SK-N-SH (cell line): ENCODE results near the gene LMAN2. TPM values are rescaled to one million over a fixed set of nuclear protein-coding genes. Genes with fewer than 3 reads are reported as not detected.

ENCODE experiments used
- CTCF ChIA-PET: fragments of 300-600, 350-600 bp; formaldehyde crosslinking; extraction: SDS; loops from one replicate; lab custom pipeline; 2021; lab: Yijun Ruan, JAX
- POLR2A ChIA-PET: fragments of 350-600 bp; sonication (Branson Sonifier 250); formaldehyde crosslinking; extraction: SDS; loops from one replicate; lab custom pipeline; 2020; ENCODE audit warnings: antibody characterized with exemption, inconsistent platforms; lab: Yijun Ruan, JAX
- DNase-seq: peaks from one replicate; pipeline ENCODE4 v3.0.0; 2012
- H2AFZ ChIP-seq: fragments of 200-600 bp; sonication (generic); 2 replicates; pipeline ENCODE4 v1.8.1; 2016; ENCODE audit warnings: antibody characterized with exemption, mild to moderate bottlenecking, low read depth
- H3F3A ChIP-seq: fragments of 200-600 bp; sonication (generic); replicated peaks from 2 replicates; pipeline ENCODE3; 2016; ENCODE audit warnings: antibody characterized with exemption, mild to moderate bottlenecking; ENCODE audit not compliant: insufficient read depth
- H3K27ac ChIP-seq, 2 experiments: fragments of 200-500 bp in 1 of 2; fragments of 200-600 bp in 1 of 2; sonication (Bioruptor generic) in 1 of 2; sonication (generic), shearing (Covaris generic) in 1 of 2; 2 replicates each; pipeline versions ENCODE4 v1.5.1 to v1.6.1; 2014 to 2016; ENCODE audit warnings: low read depth in 2 of 2, inconsistent platforms in 1 of 2, low read length in 1 of 2, mild to moderate bottlenecking in 1 of 2, mixed read lengths in 1 of 2
- H3K27me3 ChIP-seq: fragments of 200-600 bp; sonication (generic), shearing (Covaris generic); 2 replicates; pipeline ENCODE4 v1.6.1; 2016; ENCODE audit warnings: mixed run types; ENCODE audit not compliant: insufficient read depth
- H3K36me3 ChIP-seq, 2 experiments: fragments of 200-500 bp in 1 of 2; fragments of 200-600 bp in 1 of 2; sonication (Bioruptor generic) in 1 of 2; sonication (generic) in 1 of 2; replicated peaks in 1 of 2; 2 replicates each; pipeline versions ENCODE3 to v1.5.1; 2014 to 2016; ENCODE audit warnings: low read length in 1 of 2, mild to moderate bottlenecking in 1 of 2; ENCODE audit not compliant: insufficient read depth in 2 of 2, control insufficient read depth in 1 of 2
- H3K4me1 ChIP-seq, 2 experiments: fragments of 200-500 bp in 1 of 2; fragments of 200-600 bp in 1 of 2; sonication (Bioruptor generic) in 1 of 2; sonication (generic), shearing (Covaris generic) in 1 of 2; 2 replicates each; pipeline versions ENCODE4 v1.5.1 to v1.6.1; 2014 to 2016; ENCODE audit warnings: low read depth in 1 of 2, low read length in 1 of 2, mixed run types in 1 of 2; ENCODE audit not compliant: insufficient read depth in 2 of 2, control insufficient read depth in 1 of 2
- H3K4me2 ChIP-seq: fragments of 200-600 bp; sonication (generic), shearing (Covaris generic); 2 replicates; pipeline ENCODE4 v1.6.1; 2017; ENCODE audit warnings: mixed run types
- H3K4me3 ChIP-seq, 2 experiments: fragments of 200-500 bp in 1 of 2; fragments of 200-600 bp in 1 of 2; sonication (Bioruptor generic) in 1 of 2; sonication (generic), shearing (Covaris generic) in 1 of 2; 2 replicates each; pipeline versions ENCODE4 v1.5.1 to v1.8.1; 2014 to 2016; ENCODE audit warnings: low read depth in 2 of 2, inconsistent platforms in 1 of 2, low read length in 1 of 2, mild to moderate bottlenecking in 1 of 2, mixed read lengths in 1 of 2, moderate library complexity in 1 of 2
- H3K79me2 ChIP-seq: fragments of 200-600 bp; sonication (generic); 2 replicates; pipeline ENCODE4 v1.8.1; 2017; ENCODE audit warnings: mild to moderate bottlenecking; ENCODE audit not compliant: insufficient read depth
- H3K9ac ChIP-seq: fragments of 200-600 bp; sonication (generic); 2 replicates; pipeline ENCODE4 v1.6.1; 2017; ENCODE audit warnings: mixed run types
- H3K9me2 ChIP-seq: fragments of 200-600 bp; sonication (generic); 2 replicates; pipeline ENCODE4 v1.6.1; 2017; ENCODE audit warnings: mixed run types
- H3K9me3 ChIP-seq: fragments of 200-600 bp; sonication (generic); 2 replicates; pipeline ENCODE4 v1.6.1; 2017; ENCODE audit warnings: mixed run types, mild to moderate bottlenecking, moderate library complexity
- H4K20me1 ChIP-seq: fragments of 200-600 bp; sonication (generic); 2 replicates; pipeline ENCODE4 v1.6.1; 2017; ENCODE audit warnings: mild to moderate bottlenecking, mixed run types; ENCODE audit not compliant: insufficient read depth
- CTCF ChIP-seq: fragments of 200-600 bp; sonication (generic); IDR thresholded peaks from 2 replicates; pipeline ENCODE4 v1.6.1; 2017; ENCODE audit warnings: antibody characterized with exemption, mild to moderate bottlenecking, moderate library complexity
- ELF1 ChIP-seq: IDR thresholded peaks from 2 replicates; pipeline ENCODE4 v1.4.0; 2012
- EP300 ChIP-seq, 2 experiments: IDR thresholded peaks; 2 replicates each; pipeline versions ENCODE4 v1.4.0 to v1.6.1; 2012; ENCODE audit warnings: borderline replicate concordance in 1 of 2, low read depth in 1 of 2, low read length in 1 of 2
- EZH2phosphoT487 ChIP-seq: fragments of 200-600 bp; sonication (generic); IDR thresholded peaks from 2 replicates; pipeline ENCODE4 v1.6.1; 2017; ENCODE audit warnings: low read depth, mixed run types, mild to moderate bottlenecking, antibody characterized with exemption, moderate library complexity, borderline replicate concordance
- FOXJ3 ChIP-seq: sonication (generic); formaldehyde crosslinking; IDR thresholded peaks from 2 replicates; pipeline ENCODE4 v1.5.1; 2020; ENCODE audit warnings: mild to moderate bottlenecking, missing genetic modification reagents
- FOXM1 ChIP-seq: IDR thresholded peaks from 2 replicates; pipeline ENCODE4 v1.4.0; 2012; ENCODE audit warnings: low read depth, mild to moderate bottlenecking
- MAX ChIP-seq: IDR thresholded peaks from 2 replicates; pipeline ENCODE4 v1.4.0; 2012; ENCODE audit warnings: low read depth
- MXI1 ChIP-seq: IDR thresholded peaks from 2 replicates; pipeline ENCODE4 v1.6.1; 2012; ENCODE audit warnings: mild to moderate bottlenecking, low read depth, low read length, improper control_type of control experiment
- NFIC ChIP-seq: IDR thresholded peaks from 2 replicates; pipeline ENCODE4 v1.4.0; 2012; ENCODE audit warnings: borderline replicate concordance
- POLR2AphosphoS5 ChIP-seq: IDR thresholded peaks from 2 replicates; pipeline ENCODE4 v1.6.1; 2012; ENCODE audit warnings: low read depth, low read length
- RCOR1 ChIP-seq: fragments of 150-350 bp; IDR thresholded peaks from 2 replicates; pipeline ENCODE4 v1.6.1; 2017; ENCODE audit warnings: antibody characterized with exemption, low read length
- RFX5 ChIP-seq: IDR thresholded peaks from 2 replicates; pipeline ENCODE4 v1.6.1; 2012; ENCODE audit warnings: mild to moderate bottlenecking, improper control_type of control experiment, low read length
- SIN3A ChIP-seq: IDR thresholded peaks from 2 replicates; pipeline ENCODE4 v1.6.1; 2012; ENCODE audit warnings: low read depth, mild to moderate bottlenecking, low read length, moderate library complexity, borderline replicate concordance
- SMC3 ChIP-seq: IDR thresholded peaks from 2 replicates; pipeline ENCODE4 v1.6.1; 2012; ENCODE audit warnings: low read depth, low read length, improper control_type of control experiment
- TAF1 ChIP-seq: IDR thresholded peaks from 2 replicates; pipeline ENCODE4 v1.6.1; 2012; ENCODE audit warnings: low read depth, mild to moderate bottlenecking, low read length, moderate library complexity, borderline replicate concordance
- USF1 ChIP-seq: IDR thresholded peaks from 2 replicates; pipeline ENCODE4 v1.4.0; 2012; ENCODE audit warnings: low read depth, borderline replicate concordance
- USF2 ChIP-seq: fragments of 150-350 bp; IDR thresholded peaks from 2 replicates; pipeline ENCODE4 v1.6.1; 2017; ENCODE audit warnings: antibody characterized with exemption, low read length, low read depth, borderline replicate concordance
- YY1 ChIP-seq: IDR thresholded peaks from 2 replicates; pipeline ENCODE4 v1.4.0; 2012; ENCODE audit warnings: low read depth, mild to moderate bottlenecking
- WGBS: methylation state at CpG from one replicate; pipeline ENCODE4 v1.1.6; 2017; ENCODE audit warnings: low lambda C conversion rate; 5-methylcytosine and 5-hydroxymethylcytosine counted together
- polyA plus RNA-seq, 3 experiments: library from polyadenylated mRNA; depleted of rRNA; stranded (reverse); fragments of >200 nt; gene quantifications; 2 replicates each; pipeline ENCODE4 v1.2.3, GENCODE V29; 2012

Gene LMAN2
- polyA plus RNA-seq, 1 of the 3 experiments (the other 2 are of a cell fraction), result 500 TPM

GRCh38 chr5:177312649-177313181, 38.8 kb downstream of the LMAN2 start:
- Histone ChIP-seq H3K79me2 (peaks cover 40% of the 10 kb centered on the region), H3K4me1 (peaks cover 4 to 25% of the 10 kb centered on the region in 2 experiments; a peak in 1 of 4 replicates), H3K4me2 (peak overlapping the region; percentile 100), H2AFZ (peak overlapping the region; percentile 3; the same call in 1 of the 2 replicates), H3K27me3 (no peaks in the 10 kb centered on the region), H3F3A (peaks cover 15% of the 10 kb centered on the region), H3K27ac (peak overlapping the region; percentile 36 to 54; a peak in 3 of 4 replicates), H3K9me2 (no peaks in the 10 kb centered on the region), H3K9ac (peak overlapping the region; percentile 85; the same call in 1 of the 2 replicates), H3K4me3 (peak overlapping the region; percentile 35 to 84; a peak in 3 of 4 replicates), H4K20me1 (peaks cover 18% of the 10 kb centered on the region), H3K9me3 (no peaks in the 10 kb centered on the region), H3K36me3 (peaks cover 0 to 4% of the 10 kb centered on the region in 2 experiments)
- ChIA-PET POLR2A (interaction anchor here (0.6 to 1.3 kb wide), 2 partner anchors 191 to 198 kb away, joined by 3 read pairs; no protein-coding TSS in a partner anchor), CTCF (interaction anchor here (0.6 to 1.5 kb wide), 6 partner anchors 51 to 335 kb away, joined by 3 to 4 read pairs (median 4); no protein-coding TSS in a partner anchor)
- no peak for TF ChIP-seq NFIC
- 0 out of 2 replicates have a peak, but pooled peaks have one; percentile 8 for TF ChIP-seq POLR2AphosphoS5
- no peak for TF ChIP-seq EZH2phosphoT487
- TF ChIP-seq FOXJ3 (CRISPR knock-in tag), result no peak
- no peak for TF ChIP-seq RFX5
- 0 out of 2 replicates have a peak, but pooled peaks have one; percentile 8 for TF ChIP-seq TAF1
- no peak for TF ChIP-seq USF1
- TF ChIP-seq EP300 (IDR thresholded peaks at IDR 0.05; ENCODE audit: borderline replicate concordance in 1 of 2, low read depth in 1 of 2, low read length in 1 of 2), result no peak
- TF ChIP-seq SIN3A, result no peak
- 4% methylated on average over 12 of the region's 19 CpGs for WGBS
- peak; percentile 49 for DNase-seq

- Histone ChIP-seq H3K4me3 (peak within 1 kb of the TSS; percentile 59 to 84), H2AFZ (peak within 1 kb of the TSS; percentile 91; the same call in 1 of the 2 replicates)
- CTCF ChIA-PET, result interaction anchor here (0.6 to 3.6 kb wide), 8 partner anchors 13 to 334 kb away, joined by 3 to 25 read pairs (median 4); no protein-coding TSS in a partner anchor
- TF ChIP-seq SMC3 (no peak), MXI1 (peak; percentile 100), FOXJ3 (CRISPR knock-in tag) (no peak), YY1 (no peak), ELF1 (no peak), TAF1 (no peak; the same call in 1 of the 2 replicates), EZH2phosphoT487 (no peak), USF2 (no peak), MAX (peak; percentile 97), USF1 (peak; percentile 65), FOXM1 (peak; percentile 99), RFX5 (no peak), RCOR1 (no peak), CTCF (no peak), EP300 (IDR thresholded peaks at IDR 0.05; ENCODE audit: borderline replicate concordance in 1 of 2, low read depth in 1 of 2, low read length in 1 of 2) (0 out of 4 replicates have a peak, but pooled peaks of 1 of the 2 experiments have one; percentile 39)
Measured at GRCh38 chr5:177311723-177312648, 39.5 kb downstream of the LMAN2 start, which contains the start of gene MXD3. TSS of gene MXD3 (minus strand) at chr5:177311898. CDS start at chr5:177311830, 68 bp downstream.

More at GRCh38 chr5:177311723-177312648, 39.5 kb downstream of the LMAN2 start, which contains the start of gene MXD3:
- H3K9me3 ChIP-seq, result no peaks in the 10 kb centered on the region
- no peaks in the 10 kb centered on the region for H3K27me3 ChIP-seq
- DNase-seq, result peak; percentile 97
- H3K79me2 ChIP-seq, result peaks cover 45% of the 10 kb centered on the region
- 0% methylated on average over 20 of the region's 78 CpGs for WGBS
- H3K4me1 ChIP-seq, result peaks cover 4 to 25% of the 10 kb centered on the region in 2 experiments; a peak in 1 of 4 replicates
- POLR2A ChIA-PET, result interaction anchor here (0.6 to 1.3 kb wide), 2 partner anchors 190 to 197 kb away, joined by 3 read pairs; no protein-coding TSS in a partner anchor
- peak within 1 kb of the TSS; percentile 85 for H3K9ac ChIP-seq
- H3F3A ChIP-seq, result peaks cover 12% of the 10 kb centered on the region
- peaks cover under 1 to 6% of the 10 kb centered on the region in 2 experiments for H3K36me3 ChIP-seq
- peaks cover 18% of the 10 kb centered on the region for H4K20me1 ChIP-seq
- peak within 1 kb of the TSS; percentile 100 for H3K4me2 ChIP-seq
- peak within 1 kb of the TSS; percentile 73 to 88 for H3K27ac ChIP-seq
- H3K9me2 ChIP-seq, result no peaks in the 10 kb centered on the region
